GM21360 (cell line): ENCODE results near the gene KIAA0319L.
"Not testable (repeated sequence)": the region's sequence is repeated elsewhere in the genome, so short reads cannot be mapped to it uniquely, and the experiment has no call there.

Source experiments
- ATAC-seq: cut with Tn5 transposase; IDR thresholded peaks from one replicate; pipeline ENCODE4 v1.9.1; 2021; ENCODE audit warnings: mild to moderate bottlenecking, moderate library complexity; ENCODE audit not compliant: unreplicated experiment

KIAA0319L gene

DNA sequence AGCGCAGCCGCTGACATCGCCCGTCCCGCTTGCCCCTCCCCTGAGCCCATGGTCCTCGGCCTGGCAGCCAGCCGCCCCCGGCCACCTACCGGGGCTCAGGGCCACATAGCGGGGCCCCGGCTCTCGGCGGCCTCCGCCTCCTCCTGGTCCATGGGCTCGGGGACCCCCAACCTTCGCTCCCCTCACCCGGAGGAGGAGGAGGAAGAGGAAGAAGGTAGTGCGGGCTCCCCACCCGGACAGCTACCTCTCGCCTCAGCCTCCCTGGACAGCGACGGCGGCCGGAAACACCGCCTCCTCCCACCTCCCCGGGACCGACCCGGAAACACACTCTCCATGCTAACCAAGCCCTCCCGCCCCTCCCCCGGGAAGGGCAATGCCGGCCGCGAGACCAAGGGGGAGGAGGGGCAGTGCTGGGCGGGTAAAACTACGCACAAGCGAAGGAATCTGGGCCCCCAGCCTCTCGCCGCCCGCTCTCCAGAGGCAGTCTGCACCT, at the start of gene KIAA0319L:
Gene KIAA0319L (minus strand): TSS at position 286 of the 493 bp plus-strand sequence. CDS start 2,912 bp downstream, outside the sequence.
- peak; percentile 63 for ATAC-seq

DNA sequence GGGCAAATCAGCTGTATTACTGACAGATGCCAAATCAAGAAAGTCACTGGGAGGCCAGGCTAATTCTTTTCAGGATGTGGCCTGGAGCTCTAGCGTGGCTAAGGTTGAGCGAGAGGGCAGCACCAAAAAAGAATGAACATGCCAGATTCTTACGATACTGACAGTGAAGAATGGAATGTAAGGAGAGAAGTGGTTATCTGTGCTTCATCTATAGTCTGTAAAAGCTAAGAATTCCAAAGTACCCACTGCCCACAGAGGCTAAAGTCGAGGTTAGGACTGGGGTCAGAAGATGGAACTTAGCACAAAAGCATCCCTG, 48.6 kb upstream of the KIAA0319L start:
- ATAC-seq = no peak

DNA sequence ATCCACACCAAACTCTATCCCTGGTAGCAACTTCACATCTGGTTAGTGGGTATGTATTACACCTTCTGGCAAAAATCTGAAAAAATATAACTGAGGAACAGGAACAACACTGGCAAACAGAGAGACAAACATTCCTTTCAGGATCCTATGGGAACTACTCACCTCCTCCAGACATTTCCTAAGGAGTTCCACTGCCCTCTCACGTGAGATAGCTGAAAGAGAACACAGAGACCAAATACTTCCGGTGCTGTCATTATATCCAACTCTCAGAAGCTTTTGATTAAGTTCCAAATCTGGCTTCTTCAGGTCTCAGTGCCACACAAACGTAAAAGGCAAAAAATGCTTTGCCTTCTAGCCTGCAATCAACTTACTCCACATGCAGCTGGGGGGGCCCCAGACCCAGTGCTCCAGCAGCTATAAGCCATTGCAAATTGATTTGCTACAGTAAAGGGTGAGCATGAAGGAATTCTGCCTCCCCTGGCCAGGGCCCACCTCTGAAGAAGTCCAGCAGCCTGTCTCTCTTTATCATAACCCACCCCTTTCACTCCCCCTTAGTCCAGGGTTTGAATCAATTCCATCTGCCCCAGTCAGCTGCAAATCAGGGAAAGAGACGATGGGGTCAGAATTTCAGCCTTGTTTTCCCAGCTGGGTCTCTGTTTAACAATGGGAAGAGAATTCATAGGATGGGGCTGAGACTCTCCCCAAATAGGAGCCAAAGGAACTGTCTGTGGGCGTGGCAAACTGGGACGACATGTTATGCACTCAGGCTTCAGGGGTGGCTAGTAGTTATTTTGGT, 48.1 kb upstream of the KIAA0319L start:
- no peak for ATAC-seq

DNA sequence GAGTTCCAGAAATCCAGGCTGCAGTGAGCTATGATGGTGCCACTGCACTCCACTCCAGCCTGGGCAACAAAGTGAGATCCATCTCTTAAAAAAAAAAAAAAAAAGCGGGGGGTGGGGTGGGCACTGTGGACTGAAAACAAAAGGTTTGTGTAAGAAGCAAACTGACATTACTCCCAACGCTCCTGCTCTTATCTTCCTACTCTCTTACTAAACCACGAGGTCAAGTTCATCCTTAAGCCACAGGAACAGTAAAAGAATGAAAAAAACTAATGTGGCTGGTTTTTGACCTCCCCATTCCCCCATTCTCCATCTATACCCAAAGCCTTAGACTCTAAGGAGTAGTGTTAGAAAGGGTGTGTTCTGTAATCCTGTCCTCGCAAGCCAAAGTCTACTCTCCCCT, 46.7 kb upstream of the KIAA0319L start:
- ATAC-seq = no peak

DNA sequence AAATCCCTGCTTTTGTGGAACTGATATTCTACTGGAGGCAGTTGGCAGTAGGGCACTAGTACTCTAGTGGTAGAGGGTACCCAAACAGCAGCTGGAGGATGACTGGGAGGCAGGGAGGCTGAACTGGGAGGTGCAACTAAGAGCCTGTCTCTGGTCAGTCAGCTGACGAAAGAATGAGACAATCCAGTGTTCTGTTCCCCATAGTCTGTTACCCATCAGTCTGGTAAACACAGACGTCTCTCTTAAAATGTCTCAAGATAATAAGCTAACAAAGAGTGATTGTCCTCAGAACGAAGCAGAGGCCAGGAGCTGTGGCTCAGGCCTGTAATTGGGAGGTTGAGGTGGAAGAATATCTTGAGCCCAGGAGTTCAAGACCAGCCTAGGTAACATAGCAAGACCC, 46.3 kb upstream of the KIAA0319L start:
- ATAC-seq = no peak

DNA sequence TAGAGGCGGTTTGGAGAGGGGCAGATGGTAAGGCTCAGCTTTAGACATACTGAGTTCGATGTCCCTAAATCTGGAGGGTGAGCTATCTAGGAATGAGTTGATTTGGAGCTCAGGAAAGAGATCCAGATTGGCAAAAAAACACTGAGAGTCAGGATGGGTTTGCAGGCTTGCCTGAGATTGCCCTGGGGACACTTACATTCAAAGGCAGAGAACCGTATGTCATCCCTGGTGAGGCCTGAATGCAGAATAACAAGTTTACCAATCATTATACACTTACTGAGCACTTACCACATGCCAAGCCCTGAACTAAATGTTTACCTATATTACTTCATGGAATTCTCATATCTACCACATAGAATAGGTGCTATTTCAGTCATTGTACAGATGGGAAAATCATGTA, 43.4 kb upstream of the KIAA0319L start:
- ATAC-seq = no peak

DNA sequence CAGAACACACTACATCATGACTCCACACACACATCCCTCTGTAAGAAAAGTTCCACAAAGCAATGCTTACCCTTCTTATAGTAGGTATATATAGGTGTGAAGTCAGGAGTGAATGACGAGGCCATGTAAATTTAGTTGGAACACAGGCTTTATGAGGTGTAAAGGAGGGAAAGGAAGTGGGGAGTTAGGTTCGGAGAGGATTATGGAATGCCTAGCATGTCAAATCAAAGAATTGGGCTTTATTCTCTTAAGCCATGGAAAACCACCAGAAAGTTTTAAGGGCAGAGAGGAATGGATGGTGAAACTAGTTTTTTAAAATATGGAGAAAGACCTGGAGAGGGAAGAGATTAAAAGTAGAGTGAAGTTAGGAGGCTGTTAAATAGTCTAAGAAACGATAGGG, 42.2 kb upstream of the KIAA0319L start:
- ATAC-seq = no peak

DNA sequence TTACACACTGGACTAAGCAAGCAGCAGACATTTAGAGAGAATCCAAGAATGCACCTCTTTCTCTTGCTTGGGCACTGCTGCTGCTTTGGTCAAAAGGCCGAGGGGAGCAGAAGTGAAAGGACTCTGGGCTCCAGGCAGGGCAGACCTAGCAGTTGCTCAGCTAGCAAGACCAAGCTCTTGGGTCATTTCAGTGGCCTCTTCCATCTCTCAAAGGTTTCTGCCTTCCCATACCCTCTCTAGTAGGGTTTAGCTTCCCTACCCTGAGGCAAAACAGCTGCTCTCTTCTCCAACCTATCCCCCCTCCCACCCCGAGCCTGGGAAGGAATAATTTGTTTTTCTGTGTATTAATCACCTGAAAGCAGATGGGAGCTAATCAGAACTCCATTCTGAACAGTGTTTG, 41.7 kb upstream of the KIAA0319L start:
- ATAC-seq = no peak

DNA sequence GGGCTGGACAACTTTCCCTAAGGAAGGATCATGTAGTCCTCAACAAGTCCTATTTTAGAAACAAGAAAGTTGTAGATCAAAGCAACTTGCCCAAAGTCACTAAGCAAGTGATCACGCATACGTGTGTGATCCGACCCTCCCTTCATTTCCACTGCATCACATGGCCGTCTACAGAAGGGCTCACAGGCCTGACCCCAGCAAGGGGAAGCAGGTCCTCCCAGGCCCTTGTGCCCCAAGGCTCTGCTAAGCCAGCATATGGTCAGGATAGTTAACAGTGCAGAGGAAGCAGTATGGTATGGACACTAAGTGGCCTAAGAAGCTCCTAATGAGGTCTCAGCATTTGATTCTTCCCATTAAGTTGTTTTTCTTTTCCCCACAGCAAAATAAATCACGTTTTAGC, 40.7 kb upstream of the KIAA0319L start:
- ATAC-seq = no peak

DNA sequence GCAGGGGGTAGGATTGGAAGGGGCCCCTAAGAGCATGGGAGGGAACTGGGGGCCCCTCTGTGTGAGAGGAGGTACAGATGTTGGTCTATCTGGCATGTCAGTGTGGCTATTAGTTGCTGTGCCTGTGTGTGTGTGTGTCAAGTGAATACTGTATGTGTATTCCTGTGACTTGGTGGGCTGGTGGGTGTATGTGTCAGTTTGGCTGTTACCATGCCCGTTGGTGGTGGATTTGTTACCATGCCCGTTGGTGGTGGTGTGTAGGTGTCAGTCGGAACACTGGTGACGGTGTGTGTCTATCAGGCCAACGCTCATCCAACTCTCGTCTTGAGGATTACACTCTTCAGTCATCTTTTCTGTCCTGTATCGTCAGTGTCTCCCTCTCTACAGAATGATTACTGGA, 38.5 kb upstream of the KIAA0319L start:
- no peak for ATAC-seq

DNA sequence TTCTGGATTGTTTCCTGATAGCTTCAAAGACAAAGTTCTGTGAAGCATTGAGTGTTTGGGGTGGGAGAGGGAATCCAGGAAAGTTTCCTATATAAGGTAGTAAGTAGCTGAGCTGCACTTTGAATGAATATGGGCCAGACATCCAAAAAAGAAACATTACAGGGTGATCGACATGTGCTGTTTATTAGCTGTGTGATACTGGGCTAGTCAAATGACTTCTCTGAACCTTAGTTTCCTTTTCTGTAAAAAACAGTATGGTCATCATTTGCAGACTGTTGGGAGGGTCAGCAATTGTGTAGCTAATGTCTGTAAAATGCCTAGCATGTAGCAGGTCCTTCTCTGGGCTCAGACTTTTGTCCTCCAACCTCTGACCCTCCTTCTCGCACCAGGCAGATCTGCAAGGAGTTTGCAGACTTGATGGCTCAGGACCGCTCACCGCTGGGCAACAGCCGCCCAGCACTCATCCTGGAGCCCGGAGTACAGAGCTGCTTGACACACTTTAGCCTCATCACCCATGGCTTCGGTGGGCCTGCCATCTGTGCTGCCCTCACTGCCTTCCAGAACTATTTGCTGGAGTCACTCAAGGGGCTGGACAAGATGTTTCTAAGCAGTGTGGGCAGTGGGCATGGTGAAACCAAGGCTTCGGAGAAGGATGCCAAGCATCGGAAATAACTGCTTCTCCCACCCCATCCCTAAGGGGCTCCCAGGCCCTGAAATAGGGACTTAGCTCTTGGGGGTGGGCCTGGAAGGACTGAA, 37.0 kb upstream of the KIAA0319L start:
- no peak for ATAC-seq

DNA sequence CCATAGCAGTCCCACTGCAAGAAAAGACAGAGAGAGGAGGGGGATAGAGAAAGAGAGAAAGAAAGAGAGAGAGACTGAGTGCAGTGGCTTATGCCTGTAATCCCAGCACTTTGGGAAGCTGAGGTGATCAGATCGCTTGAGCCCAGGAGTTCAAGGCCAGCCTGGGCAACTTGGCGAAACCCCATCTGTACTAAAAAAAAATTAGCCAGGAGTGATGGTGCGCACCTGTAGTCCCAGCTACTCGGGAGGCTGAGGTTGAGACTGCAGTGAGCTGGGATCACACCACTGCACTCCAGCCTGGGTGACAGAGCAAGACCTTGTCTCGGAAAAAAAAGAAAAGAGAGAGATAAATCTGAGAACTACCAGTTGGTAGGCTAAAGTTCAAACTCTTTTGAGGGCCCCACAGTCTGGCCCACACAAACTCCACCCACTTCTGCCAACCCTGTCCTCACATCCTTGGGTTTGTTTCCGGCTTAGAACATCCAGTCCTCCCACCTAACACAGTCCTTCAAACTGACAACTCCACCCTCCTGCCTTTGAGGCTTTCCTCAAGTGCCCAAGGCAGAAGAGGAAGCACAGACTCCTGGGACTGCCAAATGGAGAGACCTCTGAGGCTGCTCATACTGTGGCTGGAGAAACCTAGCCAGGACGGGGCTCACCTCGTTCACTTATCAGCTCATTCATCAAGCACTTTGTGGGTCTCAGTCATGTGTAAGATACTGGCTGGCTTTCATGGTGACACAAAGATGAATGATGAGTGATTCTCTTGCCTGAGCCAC, 36.0 kb upstream of the KIAA0319L start:
- no peak for ATAC-seq

DNA sequence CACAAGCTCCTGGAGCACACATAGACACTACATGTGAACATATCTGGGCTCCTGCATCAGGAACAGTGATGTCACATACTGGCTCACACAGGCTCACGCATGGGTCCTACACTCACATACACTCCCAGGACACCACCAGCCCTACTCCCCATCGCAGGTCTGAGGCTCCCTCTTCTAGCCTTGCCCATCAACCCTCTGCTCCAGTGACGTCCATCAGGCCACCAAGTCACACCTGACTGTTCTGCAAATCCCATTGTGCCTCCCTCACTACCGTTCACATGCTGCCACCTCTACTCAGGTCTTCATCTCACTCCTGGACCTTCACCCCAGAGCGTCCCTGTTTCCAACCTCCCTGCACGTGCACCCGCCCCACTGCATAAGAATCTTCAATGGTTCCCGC, 34.0 kb upstream of the KIAA0319L start:
- no peak for ATAC-seq

DNA sequence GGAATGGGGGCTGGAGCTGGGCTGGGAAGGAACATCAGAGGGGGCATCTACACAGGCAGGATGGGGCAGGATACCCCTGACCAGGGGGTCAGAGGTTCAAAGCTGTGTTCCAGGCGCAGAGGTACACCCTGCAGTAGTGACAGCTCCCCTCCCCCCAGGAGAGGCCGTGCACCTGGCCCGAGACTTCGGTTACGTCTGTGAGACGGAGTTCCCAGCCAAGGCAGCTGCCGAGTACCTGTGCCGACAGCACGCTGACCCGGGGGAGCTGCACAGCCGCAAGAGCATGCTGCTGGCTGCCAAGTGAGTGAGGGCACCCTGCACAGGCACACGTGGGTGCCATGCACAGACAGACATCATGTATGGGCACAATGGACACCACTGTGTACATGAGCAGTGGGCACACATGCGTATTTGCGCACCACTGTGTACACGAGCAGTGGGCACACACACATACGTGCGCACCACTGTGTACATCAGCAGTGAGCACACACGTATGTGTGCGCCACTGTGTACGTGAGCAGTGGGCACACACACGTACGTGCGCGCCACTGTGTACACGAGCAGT, 33.4 kb upstream of the KIAA0319L start:
- no peak for ATAC-seq

DNA sequence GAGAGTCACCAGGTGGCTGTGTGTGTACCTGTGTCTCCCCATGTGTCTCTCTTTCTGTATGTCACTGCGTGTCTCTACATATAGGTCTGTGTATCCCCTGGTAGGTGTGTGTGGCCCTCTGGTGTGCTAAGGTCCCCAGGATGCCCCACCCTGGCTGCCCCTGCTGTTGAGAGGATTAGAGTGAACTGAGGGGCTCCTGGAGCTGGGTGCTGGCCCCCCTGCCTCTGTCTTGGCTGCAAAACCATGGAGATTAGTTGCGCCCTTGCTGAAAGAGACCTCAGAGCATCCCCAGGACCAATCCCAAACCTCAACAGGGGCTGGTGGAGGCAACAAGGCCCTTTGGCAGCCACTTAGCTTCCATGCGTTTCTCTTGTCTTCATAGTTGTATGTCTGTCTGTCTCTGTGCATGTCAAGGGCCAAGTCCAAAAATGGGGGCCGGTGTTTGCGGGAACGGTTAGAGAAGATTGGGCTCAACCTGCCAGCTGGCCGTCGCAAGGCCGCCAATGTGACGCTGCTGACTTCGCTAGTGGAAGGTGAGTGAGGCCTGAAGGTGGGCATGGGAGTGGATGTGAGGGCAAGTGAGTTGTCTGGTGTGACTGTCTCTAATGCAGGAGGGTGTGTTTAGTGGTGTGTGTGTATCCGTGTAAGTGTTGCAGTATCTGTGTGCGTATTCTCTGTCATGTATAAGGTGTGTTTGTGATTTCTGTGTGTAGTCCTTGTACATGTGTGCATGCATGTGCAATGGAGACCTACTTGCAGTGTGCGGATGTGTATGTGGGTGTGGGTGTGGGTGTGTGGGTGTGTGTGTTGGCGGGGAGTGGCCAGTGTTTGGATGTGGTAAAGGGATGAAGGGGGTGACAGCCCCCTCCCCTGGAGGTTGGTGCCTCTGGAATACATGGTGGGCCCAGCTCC, 32.6 kb upstream of the KIAA0319L start:
- no peak for ATAC-seq

DNA sequence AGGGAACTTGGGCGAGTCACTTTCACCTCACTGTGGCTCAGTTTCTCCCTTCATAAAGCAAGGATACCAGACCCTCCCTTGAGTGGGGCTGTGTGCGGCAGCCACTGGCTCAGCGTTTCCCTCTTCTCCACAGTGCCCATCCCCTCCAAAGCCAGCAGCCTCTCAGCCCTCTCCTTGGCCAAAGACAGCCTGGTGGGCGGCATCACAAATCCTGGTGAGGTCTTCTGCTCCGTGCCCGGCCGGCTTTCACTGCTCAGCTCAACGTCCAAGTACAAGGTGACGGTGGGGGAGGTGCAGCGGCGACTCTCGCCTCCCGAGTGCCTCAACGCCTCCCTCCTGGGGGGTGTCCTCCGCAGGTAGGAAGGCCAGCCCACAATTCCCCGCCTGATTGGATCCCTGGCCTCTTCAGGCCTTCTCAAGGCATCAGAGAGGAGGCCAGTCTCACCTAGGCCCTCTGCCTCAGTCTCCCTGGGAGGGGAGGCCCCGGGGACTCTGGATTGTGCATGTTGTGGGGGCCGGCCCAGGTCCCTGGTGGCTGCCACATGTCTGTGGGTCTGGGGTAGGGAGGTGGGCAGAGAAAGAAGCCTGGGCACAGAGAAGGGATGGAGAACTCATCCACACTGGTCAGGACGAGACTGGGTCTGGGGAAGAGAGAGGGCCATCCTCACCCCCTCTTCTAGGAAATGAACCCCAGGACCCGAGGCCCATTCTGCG, 31.2 kb upstream of the KIAA0319L start:
- ATAC-seq = no peak

DNA sequence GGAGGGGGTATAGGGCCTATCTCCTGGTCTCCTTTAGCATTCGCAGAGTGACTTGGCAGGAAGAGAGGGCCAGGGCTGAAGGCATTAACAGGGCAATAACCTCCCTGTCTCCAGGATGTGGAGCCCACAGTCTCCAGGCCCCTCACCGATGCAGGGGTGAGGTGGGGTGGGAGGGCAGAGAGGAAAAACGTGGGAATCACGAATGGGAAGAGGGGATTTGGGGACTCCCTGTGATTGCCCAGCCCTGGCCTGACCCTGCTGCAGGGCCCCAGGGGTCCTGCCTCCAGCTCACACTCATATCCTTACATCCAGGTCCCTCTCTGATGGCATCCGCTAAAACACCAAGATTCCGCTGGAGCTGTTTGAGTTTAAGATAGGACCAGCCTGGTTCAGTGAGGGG, 30.5 kb upstream of the KIAA0319L start:
- ATAC-seq = no peak

DNA sequence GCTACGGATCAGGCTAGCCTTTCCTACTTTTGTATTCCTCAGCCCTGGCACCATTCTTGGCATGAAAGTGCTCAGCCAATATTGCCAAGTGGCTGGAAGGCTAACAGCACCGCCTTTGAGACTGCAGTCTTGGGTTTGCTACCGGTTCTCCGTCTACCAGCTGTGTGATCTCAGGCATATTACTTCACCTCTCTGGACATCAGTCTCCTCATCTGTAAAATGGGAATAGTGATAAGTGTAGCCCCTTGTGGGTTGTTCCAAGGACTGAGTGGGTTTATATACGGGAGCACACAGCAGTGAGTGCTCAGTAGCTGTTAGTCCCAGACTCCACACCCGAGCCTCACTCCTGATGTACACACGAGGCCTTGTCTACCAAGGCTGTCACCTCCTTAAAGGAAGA, 29.6 kb upstream of the KIAA0319L start:
- ATAC-seq = no peak

DNA sequence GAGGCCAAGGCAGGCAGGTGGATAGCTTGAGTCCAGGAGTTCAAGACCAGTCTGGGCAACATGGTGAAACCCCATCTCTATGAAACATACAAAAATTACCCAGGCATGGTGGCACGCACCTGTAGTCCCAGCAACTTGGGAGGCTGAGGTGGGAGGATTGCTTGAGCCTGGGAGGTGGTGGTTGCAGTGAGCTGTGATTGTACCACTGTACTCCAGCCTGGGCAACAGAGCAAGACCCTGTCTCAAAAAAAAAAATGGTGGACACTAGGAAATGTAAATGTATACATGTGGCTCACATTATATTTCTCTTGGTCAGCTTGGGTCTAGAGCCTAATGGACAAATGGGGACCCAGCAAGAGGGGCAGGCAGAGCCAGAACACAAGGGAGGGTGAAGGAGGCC, 28.6 kb upstream of the KIAA0319L start:
- ATAC-seq = not testable (repeated sequence)

DNA sequence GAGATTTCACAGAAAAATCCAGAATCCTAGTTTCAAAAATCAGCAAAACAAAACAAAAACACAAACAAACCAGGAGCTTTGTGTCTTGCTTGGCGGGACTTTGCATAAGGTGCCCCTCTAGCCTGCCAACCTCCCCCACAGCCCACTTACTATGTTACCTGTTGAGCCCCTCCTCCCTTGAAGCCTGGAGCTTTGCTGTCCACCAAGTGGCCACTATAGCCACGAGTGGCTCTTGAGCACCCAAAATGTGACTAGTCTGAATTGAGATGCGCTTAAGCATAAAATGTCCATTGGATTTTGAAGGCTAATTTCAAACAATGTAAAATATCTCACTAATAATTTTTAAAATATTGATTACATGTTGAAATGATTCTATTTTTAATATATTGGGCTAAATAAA, 28.1 kb upstream of the KIAA0319L start:
- ATAC-seq = no peak
